ENCODE results near the gene ARPC1A. TPM values are rescaled to one million over a fixed set of nuclear protein-coding genes. Genes with fewer than 3 reads are reported as not detected.

Gene ARPC1A
- total RNA-seq, 4 donors from 2014 or later: 75.0 to 112 (median 98.3) TPM

GRCh38 chr7:99369767-99370391 lies 44.2 kb downstream of the ARPC1A start:
- TF ChIP-seq CTCF (IDR thresholded peaks at IDR 0.05) (no peak), POLR2A (IDR thresholded peaks at IDR 0.05) (no peak), POLR2AphosphoS5 (IDR thresholded peaks at IDR 0.05) (no peak), EP300 (IDR thresholded peaks at IDR 0.05) (no peak)
- no peak overlapping the region for H3K4me3 ChIP-seq
- peaks cover 0 to 41% of the 10 kb centered on the region in 2 donors for H3K36me3 ChIP-seq
- ATAC-seq: no peak
- no peaks in the 10 kb centered on the region for H3K9me3 ChIP-seq
- WGBS, 2 donors (ENCODE audit: low coverage in 1 of 2): 22 to 28% methylated on average over 3 to 7 of the region's 9 CpGs
- H3K27ac ChIP-seq: no peak overlapping the region
- no peaks in the 10 kb centered on the region for H3K27me3 ChIP-seq
- H3K4me1 ChIP-seq: peaks cover 0 to 23% (median 0%) of the 10 kb centered on the region in 3 donors

GRCh38 chr7:99371376-99371920 lies 45.8 kb downstream of the ARPC1A start:
- peak overlapping the region in 1 of 4 donors; percentile 91 for H3K27ac ChIP-seq
- TF ChIP-seq POLR2A (IDR thresholded peaks at IDR 0.05) (no peak), CTCF (IDR thresholded peaks at IDR 0.05) (no peak), EP300 (IDR thresholded peaks at IDR 0.05) (no peak), POLR2AphosphoS5 (IDR thresholded peaks at IDR 0.05) (no peak)
- 77 to 89% methylated on average over 3 to 6 of the region's 11 CpGs for WGBS, 2 donors (ENCODE audit: low coverage in 1 of 2)
- H3K36me3 ChIP-seq: peaks cover 0 to 25% of the 10 kb centered on the region in 2 donors
- H3K4me3 ChIP-seq: no peak overlapping the region
- peaks cover 0 to 34% (median 4%) of the 10 kb centered on the region in 3 donors for H3K4me1 ChIP-seq
- no peaks in the 10 kb centered on the region for H3K9me3 ChIP-seq
- no peak for ATAC-seq
- no peaks in the 10 kb centered on the region for H3K27me3 ChIP-seq

- H3K9me3 ChIP-seq: no peaks in the 10 kb centered on the region
- H3K27ac ChIP-seq: peak overlapping the region in 3 of 4 donors; percentile 87 to 92 (median 91)
- H3K27me3 ChIP-seq: no peaks in the 10 kb centered on the region
- TF ChIP-seq CTCF (IDR thresholded peaks at IDR 0.05) (no peak), EP300 (IDR thresholded peaks at IDR 0.05) (no peak), POLR2A (IDR thresholded peaks at IDR 0.05) (no peak), POLR2AphosphoS5 (IDR thresholded peaks at IDR 0.05) (no peak)
- H3K4me3 ChIP-seq: no peak overlapping the region
- H3K36me3 ChIP-seq: peaks cover 0 to 18% of the 10 kb centered on the region in 2 donors
- ATAC-seq: no peak
- 42 to 72% methylated on average over 5 to 13 of the region's 21 CpGs for WGBS, 2 donors (ENCODE audit: low coverage in 1 of 2)
- H3K4me1 ChIP-seq: peaks cover 0 to 34% (median 4%) of the 10 kb centered on the region in 3 donors
Observed at GRCh38 chr7:99372275-99373090, 46.8 kb downstream of the ARPC1A start.

- ATAC-seq: no peak
- peak overlapping the region in 1 of 2 donors; percentile 93 for H3K4me3 ChIP-seq
- no peak for TF ChIP-seq CTCF (IDR thresholded peaks at IDR 0.05)
- TF ChIP-seq POLR2A (IDR thresholded peaks at IDR 0.05): no peak
- no peak for TF ChIP-seq POLR2AphosphoS5 (IDR thresholded peaks at IDR 0.05)
- TF ChIP-seq EP300 (IDR thresholded peaks at IDR 0.05): no peak
- H3K4me1 ChIP-seq: peaks cover 0 to 38% (median 4%) of the 10 kb centered on the region in 3 donors
- H3K9me3 ChIP-seq: no peaks in the 10 kb centered on the region
- peaks cover 0 to 24% of the 10 kb centered on the region in 2 donors for H3K36me3 ChIP-seq
- no peaks in the 10 kb centered on the region for H3K27me3 ChIP-seq
- H3K27ac ChIP-seq: peak overlapping the region in 3 of 4 donors; percentile 87 to 92 (median 91)
- 80 to 86% methylated on average over 21 to 31 of the region's 41 CpGs for WGBS, 2 donors (ENCODE audit: low coverage in 1 of 2)
Observed at GRCh38 chr7:99373091-99374066, 47.7 kb downstream of the ARPC1A start.
